GM12878 (cell line): ENCODE results near the gene ZMYND12. TPM values are rescaled to one million over a fixed set of nuclear protein-coding genes. Genes with fewer than 3 reads are reported as not detected.

Experiments used
- BCL3 ChIP-seq: IDR thresholded peaks from 2 replicates; pipeline ENCODE4 v1.6.1; 2011; ENCODE audit warnings: borderline replicate concordance, low read depth, mild to moderate bottlenecking, moderate library complexity, low read length; ENCODE audit not compliant: insufficient read depth, poor library complexity, severe bottlenecking
- BRCA1 ChIP-seq: IDR thresholded peaks from 2 replicates; pipeline ENCODE4 v1.6.1; 2011; ENCODE audit warnings: low read depth, low read length, improper control_type of control experiment
- CBX3 ChIP-seq: fragments of 200-600 bp; sonication (generic); IDR thresholded peaks from 2 replicates; pipeline ENCODE4 v1.6.1; 2016; ENCODE audit warnings: low read depth, borderline replicate concordance
- CREB1 ChIP-seq: IDR thresholded peaks from 2 replicates; pipeline ENCODE4 v1.6.1; 2012; ENCODE audit warnings: low read depth, mild to moderate bottlenecking, inconsistent platforms
- HCFC1 ChIP-seq: fragments of 150-350 bp; IDR thresholded peaks from 2 replicates; pipeline ENCODE4 v1.6.1; 2014; ENCODE audit warnings: low read length
- IRF4 ChIP-seq: IDR thresholded peaks from 2 replicates; pipeline ENCODE4 v1.6.1; 2011; ENCODE audit warnings: low read depth, low read length
- MEF2B ChIP-seq: fragments of 450-650 bp; IDR thresholded peaks from 2 replicates; pipeline ENCODE4 v1.6.1; 2018; ENCODE audit warnings: mild to moderate bottlenecking, moderate library complexity; ENCODE audit not compliant: partially characterized antibody, poor library complexity, severe bottlenecking
- NR2C2 ChIP-seq: IDR thresholded peaks from 2 replicates; pipeline ENCODE4 v1.6.1; 2011; ENCODE audit warnings: borderline replicate concordance, low read depth; ENCODE audit not compliant: control insufficient read depth, insufficient read length
- RAD21 ChIP-seq: IDR thresholded peaks from 2 replicates; pipeline ENCODE4 v1.6.1; 2011; ENCODE audit warnings: mild to moderate bottlenecking, low read depth, low read length, moderate library complexity; ENCODE audit not compliant: insufficient read depth
- RB1 ChIP-seq: fragments of 450-650 bp; formaldehyde crosslinking; IDR thresholded peaks from 2 replicates; pipeline ENCODE4 v1.6.1; 2017; ENCODE audit warnings: mild to moderate bottlenecking, borderline replicate concordance
- RELB ChIP-seq: fragments of 450-650 bp; IDR thresholded peaks from 2 replicates; pipeline ENCODE4 v1.6.1; 2017; ENCODE audit warnings: low read depth, mild to moderate bottlenecking, moderate library complexity
- REST ChIP-seq: IDR thresholded peaks from 2 replicates; pipeline ENCODE4 v1.6.1; 2012; ENCODE audit warnings: mild to moderate bottlenecking, low read depth, low read length
- RFX5 ChIP-seq: IDR thresholded peaks from 2 replicates; pipeline ENCODE4 v1.6.1; 2011; ENCODE audit warnings: low read depth, low read length, improper control_type of control experiment
- SPI1 ChIP-seq: IDR thresholded peaks from 2 replicates; pipeline ENCODE4 v1.6.1; 2011; ENCODE audit warnings: low read depth, mild to moderate bottlenecking, low read length, moderate library complexity, borderline replicate concordance; ENCODE audit not compliant: insufficient read depth
- SREBF2 ChIP-seq: IDR thresholded peaks from 2 replicates; pipeline ENCODE4 v1.6.1; 2012; ENCODE audit warnings: mild to moderate bottlenecking, low read length
- SRF ChIP-seq, 2 experiments: IDR thresholded peaks; 2 replicates each; pipeline ENCODE4 v1.6.1; 2011; ENCODE audit warnings: low read depth in 2 of 2, low read length in 2 of 2, mild to moderate bottlenecking in 1 of 2, moderate library complexity in 1 of 2
- STAT1 ChIP-seq: fragments of 450-650 bp; conservative IDR thresholded peaks from 2 replicates; pipeline ENCODE4 v1.6.1; 2014; ENCODE audit warnings: antibody characterized with exemption, mild to moderate bottlenecking
- STAT3 ChIP-seq: IDR thresholded peaks from 2 replicates; pipeline ENCODE4 v1.6.1; 2011; ENCODE audit warnings: low read depth, low read length, improper control_type of control experiment
- SUZ12 ChIP-seq: fragments of 200-600 bp; sonication (generic); IDR thresholded peaks from one replicate; pipeline ENCODE4 v1.6.1; 2018; ENCODE audit warnings: antibody characterized with exemption, mild to moderate bottlenecking; ENCODE audit not compliant: unreplicated experiment
- WRNIP1 ChIP-seq: IDR thresholded peaks from 2 replicates; pipeline ENCODE4 v1.6.1; 2011; ENCODE audit warnings: low read depth, low read length, improper control_type of control experiment, borderline replicate concordance
- ZBED1 ChIP-seq: IDR thresholded peaks from 2 replicates; pipeline ENCODE4 v1.6.1; 2016; ENCODE audit warnings: borderline replicate concordance
- ZNF24 ChIP-seq: fragments of 450-650 bp; IDR thresholded peaks from 2 replicates; pipeline ENCODE4 v1.6.1; 2017; ENCODE audit warnings: antibody characterized with exemption, mild to moderate bottlenecking
- ZZZ3 ChIP-seq: IDR thresholded peaks from 2 replicates; pipeline ENCODE4 v1.6.1; 2011; ENCODE audit warnings: low read depth; ENCODE audit not compliant: control insufficient read depth, insufficient read length
- polyA plus RNA-seq, 11 experiments: library from polyadenylated mRNA; depleted of rRNA in 4 of 11; unstranded in 6 of 11; stranded (reverse) in 5 of 11; fragments of >200 nt; fragmentation: Nextera tagmentation in 4 of 11; fragmentation: Illumina TruSeq in 1 of 11; extraction: Ambion mirVana in 4 of 11; extraction: Trizol in 1 of 11; gene quantifications; 1 replicate in 1 of 11; 2 replicates in 10 of 11; pipeline versions ENCODE4 v1.2.1 to v1.2.3, GENCODE V29; 2011 to 2016; ENCODE audit warnings: inconsistent platforms in 2 of 11, missing spikeins in 2 of 11, low read depth in 1 of 11
- total RNA-seq, 4 experiments: library from RNA; depleted of rRNA in 3 of 4; stranded (reverse); fragments of >200 nt in 3 of 4; fragmentation: Illumina TruSeq in 1 of 4; extraction: Trizol in 1 of 4; gene quantifications; 2 replicates each; pipeline versions ENCODE4 v1.2.1 to v1.2.3, GENCODE V29; 2013 to 2021

ZMYND12 gene
- total and polyA plus RNA-seq, 10 of the 15 experiments (the other 5 are each of a cell fraction or from before 2014, with no cell fraction given), result 0.26 to 1.4 (median 0.67) TPM

- TF ChIP-seq SRF (IDR thresholded peaks at IDR 0.05; ENCODE audit: low read depth in 2 of 2, low read length in 2 of 2) (no peak), STAT3 (no peak), CBX3 (no peak), CREB1 (peak; percentile 88), RELB (peak; percentile 31; the same call in 1 of the 2 replicates), ZNF24 (no peak), BRCA1 (no peak), SUZ12 (no peak), STAT1 (no peak), SPI1 (no peak), MEF2B (peak; percentile 85), NR2C2 (no peak), ZZZ3 (no peak), BCL3 (no peak), RAD21 (no peak), SREBF2 (peak; percentile 81), IRF4 (no peak), ZBED1 (0 out of 2 replicates have a peak, but pooled peaks have one; percentile 29), WRNIP1 (no peak), RB1 (no peak), RFX5 (peak; percentile 60; the same call in 1 of the 2 replicates), HCFC1 (peak; percentile 52), REST (no peak)
Observed at GRCh38 chr1:42462828-42463763, 7.3 kb upstream of the ZMYND12 start, which contains the start of gene CCDC30 (continued).
